Hematopoietic multipotent progenitor cell treated with erythropoietin and hydrocortisone succinate and interleukin-3 and kit ligand, for 17 days (in vitro differentiated cells): ENCODE results near the gene PNMT.
"Not testable (repeated sequence)": the region's sequence is repeated elsewhere in the genome, so short reads cannot be mapped to it uniquely, and the experiment has no call there.

Experiments used
- DNase-seq: peaks from one replicate; pipeline ENCODE4 v3.0.0-alpha.2; 2015; ENCODE audit warnings: low spot score

Gene PNMT

GRCh38 chr17:39709319-39709997 is 41.2 kb downstream of the PNMT start:
- no peak for DNase-seq

GRCh38 chr17:39709998-39710964 is 42.0 kb downstream of the PNMT start:
- no peak for DNase-seq

- not testable (repeated sequence) for DNase-seq
These were observed 42.8 kb downstream of the PNMT start for GRCh38 chr17:39711071-39711470.

GRCh38 chr17:39711851-39712250 is 43.6 kb downstream of the PNMT start:
- no peak for DNase-seq

- DNase-seq = no peak
These were observed 46.0 kb downstream of the PNMT start for GRCh38 chr17:39714234-39714633.

GRCh38 chr17:39715375-39716072 is 47.3 kb downstream of the PNMT start:
- DNase-seq = no peak

- DNase-seq = no peak
These were observed 48.0 kb downstream of the PNMT start for GRCh38 chr17:39716073-39716818.

GRCh38 chr17:39716879-39717536 is 48.8 kb downstream of the PNMT start:
- no peak for DNase-seq

- no peak for DNase-seq
These were observed 49.4 kb downstream of the PNMT start for GRCh38 chr17:39717660-39718059.

GRCh38 chr17:39719563-39720355 is 51.5 kb downstream of the PNMT start:
- DNase-seq = no peak
